ENCODE data around the gene KIF3A. TPM values are rescaled to one million over a fixed set of nuclear protein-coding genes. Genes with fewer than 3 reads are reported as not detected.

Gene KIF3A
- total and polyA plus RNA-seq, 2 experiments from 2014 or later, result 11.2 to 19.7 TPM

DNA sequence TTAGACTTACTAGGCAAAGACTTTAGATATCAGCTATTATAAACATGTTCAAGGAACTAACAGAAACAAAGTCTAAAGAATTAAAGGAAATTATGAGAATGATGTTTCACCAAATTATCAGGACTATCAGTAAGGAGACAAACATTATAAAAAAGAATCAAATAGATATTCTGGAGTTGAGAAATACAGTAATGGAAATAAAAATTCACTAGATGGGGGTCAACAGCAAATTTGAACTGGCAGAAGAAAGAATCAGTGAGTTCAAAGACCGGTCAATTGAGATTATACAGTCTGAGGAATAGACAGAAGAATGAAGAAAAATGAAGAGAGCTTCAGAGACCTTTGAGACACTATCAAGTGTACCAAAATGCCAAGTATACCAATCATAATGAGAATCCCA is 89.0 kb downstream of the KIF3A start:
- TF ChIP-seq ZNF331 (CRISPR knock-in tag; IDR thresholded peaks at IDR 0.05; ENCODE audit: low read depth) (no peak), CREB1 (CRISPR knock-in tag; IDR thresholded peaks at IDR 0.05; ENCODE audit: low read depth) (no peak), POLR2AphosphoS5 (IDR thresholded peaks at IDR 0.05; ENCODE audit: low read depth) (no peak), EZH2phosphoT487 (IDR thresholded peaks at IDR 0.05; ENCODE audit: unreplicated experiment) (no peak), JUNB (IDR thresholded peaks at IDR 0.05; ENCODE audit: unreplicated experiment) (no peak), STAT1 (IDR thresholded peaks at IDR 0.05; ENCODE audit: unreplicated experiment) (no peak), EZH2 (IDR thresholded peaks at IDR 0.05; ENCODE audit: low read depth, unreplicated experiment) (no peak), ETS1 (IDR thresholded peaks at IDR 0.05) (no peak), NANOG (IDR thresholded peaks at IDR 0.05; ENCODE audit: borderline replicate concordance) (no peak), ZNF114 (CRISPR knock-in tag; IDR thresholded peaks at IDR 0.05) (no peak)
- TF ChIP-seq, protein P1, sequence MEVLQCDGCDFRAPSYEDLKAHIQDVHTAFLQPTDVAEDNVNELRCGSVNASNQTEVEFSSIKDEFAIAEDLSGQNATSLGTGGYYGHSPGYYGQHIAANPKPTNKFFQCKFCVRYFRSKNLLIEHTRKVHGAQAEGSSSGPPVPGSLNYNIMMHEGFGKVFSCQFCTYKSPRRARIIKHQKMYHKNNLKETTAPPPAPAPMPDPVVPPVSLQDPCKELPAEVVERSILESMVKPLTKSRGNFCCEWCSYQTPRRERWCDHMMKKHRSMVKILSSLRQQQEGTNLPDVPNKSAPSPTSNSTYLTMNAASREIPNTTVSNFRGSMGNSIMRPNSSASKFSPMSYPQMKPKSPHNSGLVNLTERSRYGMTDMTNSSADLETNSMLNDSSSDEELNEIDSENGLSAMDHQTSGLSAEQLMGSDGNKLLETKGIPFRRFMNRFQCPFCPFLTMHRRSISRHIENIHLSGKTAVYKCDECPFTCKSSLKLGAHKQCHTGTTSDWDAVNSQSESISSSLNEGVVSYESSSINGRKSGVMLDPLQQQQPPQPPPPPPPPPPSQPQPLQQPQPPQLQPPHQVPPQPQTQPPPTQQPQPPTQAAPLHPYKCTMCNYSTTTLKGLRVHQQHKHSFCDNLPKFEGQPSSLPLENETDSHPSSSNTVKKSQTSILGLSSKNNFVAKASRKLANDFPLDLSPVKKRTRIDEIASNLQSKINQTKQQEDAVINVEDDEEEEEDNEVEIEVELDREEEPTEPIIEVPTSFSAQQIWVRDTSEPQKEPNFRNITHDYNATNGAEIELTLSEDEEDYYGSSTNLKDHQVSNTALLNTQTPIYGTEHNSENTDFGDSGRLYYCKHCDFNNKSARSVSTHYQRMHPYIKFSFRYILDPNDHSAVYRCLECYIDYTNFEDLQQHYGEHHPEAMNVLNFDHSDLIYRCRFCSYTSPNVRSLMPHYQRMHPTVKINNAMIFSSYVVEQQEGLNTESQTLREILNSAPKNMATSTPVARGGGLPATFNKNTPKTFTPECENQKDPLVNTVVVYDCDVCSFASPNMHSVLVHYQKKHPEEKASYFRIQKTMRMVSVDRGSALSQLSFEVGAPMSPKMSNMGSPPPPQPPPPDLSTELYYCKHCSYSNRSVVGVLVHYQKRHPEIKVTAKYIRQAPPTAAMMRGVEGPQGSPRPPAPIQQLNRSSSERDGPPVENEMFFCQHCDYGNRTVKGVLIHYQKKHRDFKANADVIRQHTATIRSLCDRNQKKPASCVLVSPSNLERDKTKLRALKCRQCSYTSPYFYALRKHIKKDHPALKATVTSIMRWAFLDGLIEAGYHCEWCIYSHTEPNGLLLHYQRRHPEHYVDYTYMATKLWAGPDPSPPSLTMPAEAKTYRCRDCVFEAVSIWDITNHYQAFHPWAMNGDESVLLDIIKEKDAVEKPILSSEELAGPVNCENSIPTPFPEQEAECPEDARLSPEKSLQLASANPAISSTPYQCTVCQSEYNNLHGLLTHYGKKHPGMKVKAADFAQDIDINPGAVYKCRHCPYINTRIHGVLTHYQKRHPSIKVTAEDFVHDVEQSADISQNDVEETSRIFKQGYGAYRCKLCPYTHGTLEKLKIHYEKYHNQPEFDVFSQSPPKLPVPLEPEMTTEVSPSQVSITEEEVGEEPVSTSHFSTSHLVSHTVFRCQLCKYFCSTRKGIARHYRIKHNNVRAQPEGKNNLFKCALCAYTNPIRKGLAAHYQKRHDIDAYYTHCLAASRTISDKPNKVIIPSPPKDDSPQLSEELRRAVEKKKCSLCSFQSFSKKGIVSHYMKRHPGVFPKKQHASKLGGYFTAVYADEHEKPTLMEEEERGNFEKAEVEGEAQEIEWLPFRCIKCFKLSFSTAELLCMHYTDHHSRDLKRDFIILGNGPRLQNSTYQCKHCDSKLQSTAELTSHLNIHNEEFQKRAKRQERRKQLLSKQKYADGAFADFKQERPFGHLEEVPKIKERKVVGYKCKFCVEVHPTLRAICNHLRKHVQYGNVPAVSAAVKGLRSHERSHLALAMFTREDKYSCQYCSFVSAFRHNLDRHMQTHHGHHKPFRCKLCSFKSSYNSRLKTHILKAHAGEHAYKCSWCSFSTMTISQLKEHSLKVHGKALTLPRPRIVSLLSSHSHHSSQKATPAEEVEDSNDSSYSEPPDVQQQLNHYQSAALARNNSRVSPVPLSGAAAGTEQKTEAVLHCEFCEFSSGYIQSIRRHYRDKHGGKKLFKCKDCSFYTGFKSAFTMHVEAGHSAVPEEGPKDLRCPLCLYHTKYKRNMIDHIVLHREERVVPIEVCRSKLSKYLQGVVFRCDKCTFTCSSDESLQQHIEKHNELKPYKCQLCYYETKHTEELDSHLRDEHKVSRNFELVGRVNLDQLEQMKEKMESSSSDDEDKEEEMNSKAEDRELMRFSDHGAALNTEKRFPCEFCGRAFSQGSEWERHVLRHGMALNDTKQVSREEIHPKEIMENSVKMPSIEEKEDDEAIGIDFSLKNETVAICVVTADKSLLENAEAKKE (CRISPR knock-in tag; IDR thresholded peaks at IDR 0.05), result no peak
- TF ChIP-seq, protein P2, sequence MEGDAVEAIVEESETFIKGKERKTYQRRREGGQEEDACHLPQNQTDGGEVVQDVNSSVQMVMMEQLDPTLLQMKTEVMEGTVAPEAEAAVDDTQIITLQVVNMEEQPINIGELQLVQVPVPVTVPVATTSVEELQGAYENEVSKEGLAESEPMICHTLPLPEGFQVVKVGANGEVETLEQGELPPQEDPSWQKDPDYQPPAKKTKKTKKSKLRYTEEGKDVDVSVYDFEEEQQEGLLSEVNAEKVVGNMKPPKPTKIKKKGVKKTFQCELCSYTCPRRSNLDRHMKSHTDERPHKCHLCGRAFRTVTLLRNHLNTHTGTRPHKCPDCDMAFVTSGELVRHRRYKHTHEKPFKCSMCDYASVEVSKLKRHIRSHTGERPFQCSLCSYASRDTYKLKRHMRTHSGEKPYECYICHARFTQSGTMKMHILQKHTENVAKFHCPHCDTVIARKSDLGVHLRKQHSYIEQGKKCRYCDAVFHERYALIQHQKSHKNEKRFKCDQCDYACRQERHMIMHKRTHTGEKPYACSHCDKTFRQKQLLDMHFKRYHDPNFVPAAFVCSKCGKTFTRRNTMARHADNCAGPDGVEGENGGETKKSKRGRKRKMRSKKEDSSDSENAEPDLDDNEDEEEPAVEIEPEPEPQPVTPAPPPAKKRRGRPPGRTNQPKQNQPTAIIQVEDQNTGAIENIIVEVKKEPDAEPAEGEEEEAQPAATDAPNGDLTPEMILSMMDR (conservative IDR thresholded peaks at IDR 0.05; ENCODE audit: low read depth in 2 of 2), result no peak
- TF ChIP-seq, protein P3, sequence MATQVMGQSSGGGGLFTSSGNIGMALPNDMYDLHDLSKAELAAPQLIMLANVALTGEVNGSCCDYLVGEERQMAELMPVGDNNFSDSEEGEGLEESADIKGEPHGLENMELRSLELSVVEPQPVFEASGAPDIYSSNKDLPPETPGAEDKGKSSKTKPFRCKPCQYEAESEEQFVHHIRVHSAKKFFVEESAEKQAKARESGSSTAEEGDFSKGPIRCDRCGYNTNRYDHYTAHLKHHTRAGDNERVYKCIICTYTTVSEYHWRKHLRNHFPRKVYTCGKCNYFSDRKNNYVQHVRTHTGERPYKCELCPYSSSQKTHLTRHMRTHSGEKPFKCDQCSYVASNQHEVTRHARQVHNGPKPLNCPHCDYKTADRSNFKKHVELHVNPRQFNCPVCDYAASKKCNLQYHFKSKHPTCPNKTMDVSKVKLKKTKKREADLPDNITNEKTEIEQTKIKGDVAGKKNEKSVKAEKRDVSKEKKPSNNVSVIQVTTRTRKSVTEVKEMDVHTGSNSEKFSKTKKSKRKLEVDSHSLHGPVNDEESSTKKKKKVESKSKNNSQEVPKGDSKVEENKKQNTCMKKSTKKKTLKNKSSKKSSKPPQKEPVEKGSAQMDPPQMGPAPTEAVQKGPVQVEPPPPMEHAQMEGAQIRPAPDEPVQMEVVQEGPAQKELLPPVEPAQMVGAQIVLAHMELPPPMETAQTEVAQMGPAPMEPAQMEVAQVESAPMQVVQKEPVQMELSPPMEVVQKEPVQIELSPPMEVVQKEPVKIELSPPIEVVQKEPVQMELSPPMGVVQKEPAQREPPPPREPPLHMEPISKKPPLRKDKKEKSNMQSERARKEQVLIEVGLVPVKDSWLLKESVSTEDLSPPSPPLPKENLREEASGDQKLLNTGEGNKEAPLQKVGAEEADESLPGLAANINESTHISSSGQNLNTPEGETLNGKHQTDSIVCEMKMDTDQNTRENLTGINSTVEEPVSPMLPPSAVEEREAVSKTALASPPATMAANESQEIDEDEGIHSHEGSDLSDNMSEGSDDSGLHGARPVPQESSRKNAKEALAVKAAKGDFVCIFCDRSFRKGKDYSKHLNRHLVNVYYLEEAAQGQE (IDR thresholded peaks at IDR 0.05; ENCODE audit: unreplicated experiment), result no peak
- H3K27ac Mint-ChIP-seq, result no peak overlapping the region

More for the DNA sequence above, 89.0 kb downstream of the KIF3A start:
- no peak overlapping the region for H3K27ac ChIP-seq (ENCODE audit: low read depth)
- DNase-seq (ENCODE audit: low spot score) (no peak), ATAC-seq (no peak)
- no peaks in the 10 kb centered on the region for H3K27me3 ChIP-seq (ENCODE audit: insufficient read depth)
- Mint-ChIP-seq H3K27me3 (ENCODE audit: insufficient read depth, low read depth, poor library complexity) (peaks cover 2% of the 10 kb centered on the region), H3K4me1 (peaks cover 17% of the 10 kb centered on the region), H3K9me3 (peaks cover 11% of the 10 kb centered on the region; the same call in 2 of the 3 replicates), H3K36me3 (ENCODE audit: low read depth) (peaks cover 16% of the 10 kb centered on the region; the same call in 2 of the 3 replicates), H3K4me3 (no peak overlapping the region)
- H3K79me2 ChIP-seq (replicated peaks; ENCODE audit: insufficient read depth), result no peaks in the 10 kb centered on the region
- no peaks in the 10 kb centered on the region for H3K9me2 ChIP-seq (ENCODE audit: insufficient read depth)
- no peaks in the 10 kb centered on the region for H3F3A ChIP-seq (replicated peaks; ENCODE audit: low read depth)
- no peak overlapping the region for H3K4me3 ChIP-seq
- no peak overlapping the region for H2AFZ ChIP-seq
- 0 out of 2 replicates have a peak, but pooled peaks cover 4% of the 10 kb centered on the region for H3K36me3 ChIP-seq (ENCODE audit: insufficient read depth)
- H3K4me1 ChIP-seq (ENCODE audit: insufficient read depth), result peaks cover 18% of the 10 kb centered on the region
- H4K20me1 ChIP-seq (replicated peaks; ENCODE audit: insufficient read depth), result no peaks in the 10 kb centered on the region
- H3K4me2 ChIP-seq, result no peak overlapping the region
